Stimulated activated CD4-positive, alpha-beta T cell treated with anti-CD3 and anti-CD28 coated beads, Interleukin-15, amount 100 ng/mL, for 1 hour (primary cell): Measurements from ENCODE around the gene ARPC4.
"Not testable (repeated sequence)": the region's sequence is repeated elsewhere in the genome, so short reads cannot be mapped to it uniquely, and the experiment has no call there.

Experiments
- DNase-seq, 2 donors: peaks; one replicate each; pipeline ENCODE4 v3.0.0-alpha.2; 2020; ENCODE audit warnings: low read depth in 1 of 2, low spot score in 1 of 2

The ARPC4 gene

DNA sequence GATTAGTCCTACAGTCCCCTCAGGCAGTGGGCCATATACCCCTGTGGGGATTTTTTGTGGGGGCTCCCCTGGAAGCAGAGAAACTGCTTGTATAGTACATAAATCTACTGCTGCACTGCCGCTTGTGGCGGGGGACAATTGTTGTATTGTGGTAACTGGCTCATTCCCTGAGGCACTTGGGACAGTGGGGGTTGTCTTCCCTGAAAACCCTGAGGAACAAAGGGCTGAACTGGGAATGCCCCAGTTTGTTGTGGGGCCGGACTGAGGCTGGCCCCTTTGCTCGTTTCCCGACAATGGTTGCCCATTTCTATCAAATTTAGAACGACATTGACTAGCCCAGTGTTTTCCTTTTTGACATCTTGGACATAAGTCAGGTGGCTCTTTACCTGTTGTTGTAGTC lies 58.5 kb downstream of the ARPC4 start:
- DNase-seq = not testable (repeated sequence)

DNA sequence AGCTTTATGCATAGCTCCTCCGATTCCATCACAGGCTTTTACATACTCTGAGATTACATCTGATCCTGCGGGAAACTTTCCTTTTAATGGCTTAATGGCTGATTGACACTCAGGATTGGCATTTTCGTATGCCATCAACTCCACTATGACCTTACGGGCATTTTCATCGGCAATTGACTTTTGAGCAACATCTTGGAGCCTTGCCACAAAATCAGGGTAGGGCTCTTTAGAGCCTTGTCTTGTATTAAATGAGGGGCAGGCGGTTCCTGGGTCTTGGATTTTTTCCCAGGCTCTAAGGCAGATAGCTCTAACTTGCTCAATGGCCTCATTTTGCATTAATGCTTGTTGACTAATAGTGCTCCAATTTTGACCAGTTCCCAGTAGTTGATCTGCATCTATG lies 59.0 kb downstream of the ARPC4 start:
- DNase-seq = not testable (repeated sequence)

DNA sequence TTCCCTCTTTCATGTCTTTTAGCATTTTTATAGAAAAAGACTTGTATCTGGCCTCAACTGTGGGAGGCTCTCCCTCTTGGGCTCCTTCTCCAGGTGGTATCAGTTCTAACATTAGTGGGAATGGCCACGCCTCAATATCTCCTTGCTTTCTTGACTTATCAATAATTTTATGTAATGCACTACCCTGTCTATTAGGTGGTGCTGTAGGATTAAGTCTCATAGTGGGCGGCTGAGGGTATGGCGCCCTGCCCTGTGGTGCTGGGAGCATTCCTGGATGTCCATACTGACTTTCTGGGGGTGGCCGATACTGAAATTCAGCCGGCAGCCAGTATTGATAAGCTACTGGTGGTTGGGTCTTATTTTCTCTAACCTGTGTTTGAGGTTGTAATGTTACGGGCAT lies 59.6 kb downstream of the ARPC4 start:
- DNase-seq = no peak

DNA sequence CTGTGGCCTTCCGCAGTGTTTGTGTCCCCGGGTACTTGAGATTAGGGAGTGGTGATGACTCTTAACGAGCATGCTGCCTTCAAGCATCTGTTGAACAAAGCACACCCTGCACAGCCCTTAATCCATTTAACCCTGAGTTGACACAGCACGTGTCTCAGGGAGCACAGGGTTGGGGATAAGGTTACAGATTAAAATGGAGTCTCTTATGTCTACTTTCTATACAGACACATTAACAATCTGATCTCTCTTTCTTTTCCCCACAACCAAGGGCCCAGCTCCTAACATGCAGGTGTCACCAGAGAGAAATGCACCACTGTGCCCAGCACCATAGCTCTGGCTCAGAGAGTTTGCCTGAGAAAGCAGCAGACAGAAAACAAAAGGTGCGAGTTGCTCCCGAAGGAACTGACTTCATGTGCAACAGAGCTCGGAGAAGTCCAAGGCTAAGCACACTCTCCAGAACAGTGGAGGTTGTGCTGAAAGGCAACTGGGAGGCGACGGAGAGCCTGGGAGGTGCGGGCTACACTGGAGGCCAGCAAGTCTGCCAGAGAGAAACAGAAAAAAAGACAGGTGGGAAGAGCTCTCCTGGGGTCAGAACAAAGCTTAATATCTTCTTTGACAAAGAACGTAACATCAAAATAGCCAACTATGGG lies 61.5 kb downstream of the ARPC4 start:
- DNase-seq = not testable (repeated sequence)

DNA sequence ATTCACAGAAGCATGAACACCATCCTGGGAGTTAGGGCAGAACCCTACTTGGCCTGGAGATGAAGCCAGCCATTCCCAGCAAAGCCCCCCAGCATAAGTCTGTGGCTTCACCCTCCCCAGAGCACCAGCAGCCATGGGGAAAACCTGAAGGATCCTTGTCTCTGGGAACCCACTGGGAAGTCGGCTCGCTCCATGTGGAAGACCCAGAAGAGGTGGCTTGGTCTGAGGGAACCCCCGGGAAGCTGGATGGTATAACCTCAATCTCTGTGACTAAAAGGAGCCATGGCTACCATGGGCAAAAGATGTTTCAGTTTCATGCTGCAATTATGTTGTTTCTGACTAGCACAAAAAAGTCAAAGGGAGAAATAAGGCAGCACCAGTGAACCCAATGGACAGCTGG lies 62.7 kb downstream of the ARPC4 start:
- DNase-seq = no peak
